GM12874 (cell line): ENCODE results near the gene OPN1SW.

Experiments used
- TF ChIP-seq, protein P1 (sequence below): IDR thresholded peaks from 2 replicates; pipeline ENCODE4 v1.5.1; 2011; ENCODE audit warnings: low read depth, mild to moderate bottlenecking, control low read depth, low read length, moderate library complexity; ENCODE audit not compliant: insufficient read depth

OPN1SW gene

GRCh38 chr7:128729494-128729893, 46.1 kb downstream of the OPN1SW start:
- TF ChIP-seq, protein P1, sequence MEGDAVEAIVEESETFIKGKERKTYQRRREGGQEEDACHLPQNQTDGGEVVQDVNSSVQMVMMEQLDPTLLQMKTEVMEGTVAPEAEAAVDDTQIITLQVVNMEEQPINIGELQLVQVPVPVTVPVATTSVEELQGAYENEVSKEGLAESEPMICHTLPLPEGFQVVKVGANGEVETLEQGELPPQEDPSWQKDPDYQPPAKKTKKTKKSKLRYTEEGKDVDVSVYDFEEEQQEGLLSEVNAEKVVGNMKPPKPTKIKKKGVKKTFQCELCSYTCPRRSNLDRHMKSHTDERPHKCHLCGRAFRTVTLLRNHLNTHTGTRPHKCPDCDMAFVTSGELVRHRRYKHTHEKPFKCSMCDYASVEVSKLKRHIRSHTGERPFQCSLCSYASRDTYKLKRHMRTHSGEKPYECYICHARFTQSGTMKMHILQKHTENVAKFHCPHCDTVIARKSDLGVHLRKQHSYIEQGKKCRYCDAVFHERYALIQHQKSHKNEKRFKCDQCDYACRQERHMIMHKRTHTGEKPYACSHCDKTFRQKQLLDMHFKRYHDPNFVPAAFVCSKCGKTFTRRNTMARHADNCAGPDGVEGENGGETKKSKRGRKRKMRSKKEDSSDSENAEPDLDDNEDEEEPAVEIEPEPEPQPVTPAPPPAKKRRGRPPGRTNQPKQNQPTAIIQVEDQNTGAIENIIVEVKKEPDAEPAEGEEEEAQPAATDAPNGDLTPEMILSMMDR: no peak

DNA sequence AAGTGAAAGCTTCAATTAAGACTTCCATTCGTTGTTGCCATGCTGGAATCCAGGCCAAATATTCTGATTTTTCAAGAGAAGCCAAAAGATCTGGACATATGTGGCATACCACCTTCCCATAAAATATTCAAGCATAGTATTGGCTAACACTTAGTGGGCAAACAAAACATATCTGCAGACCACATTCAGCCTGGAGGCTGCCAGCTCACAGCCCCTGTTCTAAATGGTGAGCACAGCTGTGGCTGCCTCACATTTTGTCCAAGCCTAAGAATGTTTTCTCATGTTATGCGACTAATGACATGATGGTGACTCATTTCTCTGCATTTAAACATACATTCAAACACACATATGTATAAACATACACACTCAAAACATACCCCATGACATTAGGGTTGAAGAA, 47.0 kb downstream of the OPN1SW start:
- TF ChIP-seq, protein P1: no peak

GRCh38 chr7:128727239-128727638, 48.4 kb downstream of the OPN1SW start:
- TF ChIP-seq, protein P1: no peak

DNA sequence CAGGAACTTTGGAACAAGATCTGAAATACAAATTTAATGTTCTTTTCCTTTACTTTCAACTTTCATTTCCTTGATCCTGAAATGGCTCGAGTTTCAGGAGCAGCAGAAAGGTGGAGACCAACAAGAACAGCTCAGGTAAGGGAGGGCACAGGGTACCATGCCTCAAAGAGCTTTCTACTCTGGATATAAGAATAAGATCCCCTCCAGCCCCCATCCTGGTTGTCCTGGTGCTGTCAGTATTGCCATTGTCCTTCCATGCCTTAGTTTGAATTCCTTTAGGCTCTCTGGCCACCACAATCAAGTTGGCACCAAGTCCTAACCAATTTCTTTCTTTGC, 48.9 kb downstream of the OPN1SW start:
- TF ChIP-seq, protein P1: no peak

GRCh38 chr7:128726059-128726736, 49.4 kb downstream of the OPN1SW start:
- TF ChIP-seq, protein P1: no peak

DNA sequence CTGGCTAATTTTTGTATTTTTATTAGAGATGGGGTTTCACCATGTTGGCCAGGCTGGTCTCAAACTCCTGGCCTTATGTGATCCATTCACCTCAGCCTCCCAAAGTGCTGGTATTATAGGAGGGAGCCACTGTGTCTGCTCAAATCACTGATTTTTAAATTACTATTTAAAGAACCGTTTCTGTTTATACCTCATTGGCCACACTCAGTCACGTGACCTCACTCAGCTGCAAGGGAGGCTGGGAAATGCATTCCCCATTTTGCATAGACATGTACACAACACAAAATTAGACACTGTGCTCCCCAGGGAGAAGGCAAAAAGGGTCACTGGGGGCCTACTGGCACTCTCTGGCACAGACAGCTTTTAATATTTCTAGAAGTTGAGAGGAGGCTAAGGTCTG, 50.1 kb downstream of the OPN1SW start:
- TF ChIP-seq, protein P1: no peak

GRCh38 chr7:128724743-128725142, 50.9 kb downstream of the OPN1SW start:
- TF ChIP-seq, protein P1: no peak
